Measurements from ENCODE around the gene DIS3L2. TPM values are rescaled to one million over a fixed set of nuclear protein-coding genes. Genes with fewer than 3 reads are reported as not detected.

The DIS3L2 gene
- total and polyA plus RNA-seq, 2 of the 8 experiments (the other 6 are each of a cell fraction or from before 2014, with no cell fraction given) = 11.5 to 21.6 TPM

DNA sequence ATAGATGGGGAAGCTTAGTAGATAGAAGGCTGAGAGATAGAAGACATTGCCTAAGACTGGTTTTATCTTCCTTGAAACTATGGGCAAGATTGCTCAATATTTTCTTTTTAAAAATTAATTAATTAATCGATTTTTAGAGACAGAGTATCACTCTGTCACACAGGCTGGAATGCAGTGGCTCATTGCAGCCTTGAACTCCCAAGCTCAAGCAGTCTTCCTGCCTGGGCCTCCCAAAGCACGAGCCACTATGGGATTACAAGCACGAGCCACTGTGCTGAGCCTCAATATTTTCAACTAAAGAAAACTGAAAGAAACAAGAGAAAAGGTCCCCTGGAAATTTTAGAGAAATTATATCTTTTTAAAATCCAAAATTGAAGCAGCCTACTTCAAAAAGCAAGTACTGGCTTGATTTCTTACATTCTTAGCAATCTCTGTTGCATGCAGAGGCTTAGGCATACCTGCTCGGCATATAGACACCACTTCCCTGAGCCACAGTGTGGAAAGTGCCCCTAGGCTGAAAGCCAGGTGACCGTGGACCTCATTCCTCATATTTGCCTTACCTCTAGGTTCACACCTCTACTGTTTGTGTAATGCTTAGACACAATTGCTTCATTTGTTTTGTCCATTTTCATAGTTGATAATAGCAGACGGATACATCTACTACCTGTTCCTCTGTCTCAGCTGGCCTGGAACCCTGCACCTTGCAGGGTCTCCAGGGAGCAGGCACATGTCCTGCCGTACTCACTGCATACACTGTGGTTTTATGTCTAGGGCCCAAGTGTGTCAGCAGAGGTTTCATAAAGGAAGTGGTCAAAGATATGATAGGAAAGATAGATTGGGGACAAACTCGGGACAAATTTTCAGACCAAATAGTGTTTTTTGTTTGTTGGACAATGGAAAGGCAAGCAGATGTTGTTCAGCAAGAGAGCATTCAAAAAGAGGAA, 250.5 kb downstream of the DIS3L2 start:
- no peak for FAIRE-seq
- Histone ChIP-seq H3K79me1 (ENCODE audit: low read depth, low read length) (no peaks in the 10 kb centered on the region), H4K91ac (replicated peaks; ENCODE audit: insufficient read length, low read length) (no peak overlapping the region), H4K5ac (ENCODE audit: insufficient read length, low read depth, low read length) (no peak overlapping the region), H3K9me3 (ENCODE audit: insufficient read depth in 2 of 2, low read depth in 1 of 2, low read length in 1 of 2) (no peaks in the 10 kb centered on the region), H3K4ac (replicated peaks; ENCODE audit: insufficient read length, low read depth, low read length) (no peak overlapping the region), H4K8ac (ENCODE audit: extremely low read depth, insufficient read depth, low read length) (no peak overlapping the region), H3K56ac (replicated peaks; ENCODE audit: insufficient read length, low read depth, low read length) (no peak overlapping the region), H2BK12ac (ENCODE audit: low read depth, low read length) (no peak overlapping the region), H2BK20ac (ENCODE audit: low read length) (no peak overlapping the region), H3K79me2 (ENCODE audit: control insufficient read depth in 1 of 2, insufficient read depth in 2 of 2, low read length in 2 of 2) (no peaks in the 10 kb centered on the region), H2BK5ac (ENCODE audit: low read depth, low read length) (no peak overlapping the region), H2BK15ac (ENCODE audit: low read length) (no peak overlapping the region), H3K4me3 (ENCODE audit: extremely low read depth in 1 of 4, insufficient read depth in 2 of 4, low read depth in 3 of 4, low read length in 4 of 4) (no peak overlapping the region), H3K18ac (ENCODE audit: extremely low read depth, low read length) (no peak overlapping the region), H3K27me3 (replicated peaks in 1 of 4; ENCODE audit: control insufficient read depth in 3 of 4, extremely low read depth in 1 of 4, insufficient read depth in 3 of 4, low read length in 3 of 4) (no peaks in the 10 kb centered on the region), H3K36me3 (ENCODE audit: control insufficient read depth in 2 of 4, insufficient read depth in 4 of 4, low read length in 3 of 4) (no peaks in the 10 kb centered on the region), H3K9ac (replicated peaks in 1 of 4; ENCODE audit: extremely low read depth in 1 of 4, low read depth in 3 of 4, low read length in 3 of 4) (no peak overlapping the region), H3K4me2 (ENCODE audit: insufficient read depth in 1 of 2, low read depth in 2 of 2, low read length in 2 of 2) (no peak overlapping the region), H2AK5ac (ENCODE audit: low read depth, low read length) (no peak overlapping the region), H3K4me1 (replicated peaks in 1 of 4; ENCODE audit: control insufficient read depth in 3 of 4, insufficient read depth in 4 of 4, low read length in 3 of 4) (no peaks in the 10 kb centered on the region), H4K20me1 (replicated peaks in 1 of 2; ENCODE audit: control insufficient read depth in 1 of 2, insufficient read depth in 2 of 2, low read length in 2 of 2) (no peaks in the 10 kb centered on the region), H3K14ac (ENCODE audit: insufficient read length) (no peak overlapping the region), H2BK120ac (replicated peaks; ENCODE audit: low read depth, low read length) (no peak overlapping the region), H2AFZ (ENCODE audit: low read length) (no peak overlapping the region), H3K27ac (ENCODE audit: low read depth, low read length) (no peak overlapping the region), H3K23me2 (ENCODE audit: low read depth, low read length) (no peaks in the 10 kb centered on the region; the same call in 1 of the 2 replicates), H3K23ac (ENCODE audit: insufficient read length) (no peak overlapping the region)
- DNase-seq (ENCODE audit: low read depth in 1 of 2, low spot score in 2 of 2) = no peak
- ChIA-PET CTCF (ENCODE audit: partially characterized antibody) (no interaction called here), POLR2A (ENCODE audit: partially characterized antibody) (no interaction called here)
- WGBS, 2 experiments (ENCODE audit: extremely low coverage in 1 of 2, insufficient coverage in 1 of 2, insufficient read length in 1 of 2, insufficient replicate concordance in 2 of 2, low coverage in 1 of 2, low lambda C conversion rate in 2 of 2, missing lambda C conversion rate in 1 of 2) = 91% methylated on average over 8 of the region's 8 CpGs; no CpG with 5 or more reads in 1 of the 2 experiments
- TF ChIP-seq RAD21 (IDR thresholded peaks at IDR 0.05 in 1 of 2, conservative IDR thresholded peaks at IDR 0.05 in 1 of 2; ENCODE audit: low read depth in 2 of 2, low read length in 2 of 2) = no peak
- TF ChIP-seq BRCA1 (IDR thresholded peaks at IDR 0.05; ENCODE audit: low read depth, low read length) = no peak
- TF ChIP-seq MAFK (IDR thresholded peaks at IDR 0.05; ENCODE audit: low read depth, low read length) = no peak
- TF ChIP-seq TCF12 (IDR thresholded peaks at IDR 0.05; ENCODE audit: low read depth, low read length) = no peak
- no peak for TF ChIP-seq SP4 (IDR thresholded peaks at IDR 0.05; ENCODE audit: low read length)
- no peak for TF ChIP-seq EZH2 (IDR thresholded peaks at IDR 0.05; ENCODE audit: low read depth, low read length, severe bottlenecking)
- TF ChIP-seq SAP30 (IDR thresholded peaks at IDR 0.05; ENCODE audit: insufficient read depth, insufficient replicate concordance, low read length) = no peak
- TF ChIP-seq TAF7 (optimal IDR thresholded peaks at IDR 0.05; ENCODE audit: borderline replicate concordance, low read depth, low read length) = no peak
- TF ChIP-seq BACH1 (IDR thresholded peaks at IDR 0.05; ENCODE audit: low read length) = no peak
- no peak for TF ChIP-seq JUND (IDR thresholded peaks at IDR 0.05; ENCODE audit: low read length)
- TF ChIP-seq RXRA (IDR thresholded peaks at IDR 0.05; ENCODE audit: insufficient read depth, low read depth, low read length) = no peak

All from H1 (cell line).